Stimulated activated CD4-positive, alpha-beta T cell treated with anti-CD3 and anti-CD28 coated beads, TNF-alpha, amount 100 ng/mL, for 4 hours (primary cell): ENCODE data around the gene TENM4.
"Not testable (repeated sequence)": the region's sequence is repeated elsewhere in the genome, so short reads cannot be mapped to it uniquely, and the experiment has no call there.

ENCODE experiments used
- DNase-seq, 3 experiments: peaks; one replicate each; pipeline ENCODE4 v3.0.0-alpha.2; 2020; ENCODE audit warnings: low read depth in 3 of 3

Gene TENM4

DNA sequence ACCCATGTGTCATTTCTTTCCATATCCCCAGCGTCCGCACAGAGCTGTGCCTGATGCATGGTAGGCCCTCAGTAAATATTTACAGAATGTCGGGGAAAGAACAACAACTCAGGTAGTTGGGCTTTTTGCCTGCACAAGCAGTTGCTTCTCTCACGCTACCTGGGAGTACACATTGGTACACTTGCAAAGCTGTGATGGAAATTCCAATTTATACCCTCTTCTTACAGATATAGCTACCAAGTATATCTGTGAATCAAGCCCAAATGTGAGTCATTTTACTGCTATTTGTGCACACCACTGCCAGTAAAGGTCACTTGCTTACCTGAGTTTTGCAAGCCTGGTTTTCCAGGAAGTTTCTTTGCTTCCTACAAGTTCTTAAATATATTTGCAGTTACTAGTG is 533.2 kb downstream of the TENM4 start:
- no peak for DNase-seq

- no peak for DNase-seq
These were observed 534.3 kb downstream of the TENM4 start for GRCh38 chr11:78906566-78906965.

DNA sequence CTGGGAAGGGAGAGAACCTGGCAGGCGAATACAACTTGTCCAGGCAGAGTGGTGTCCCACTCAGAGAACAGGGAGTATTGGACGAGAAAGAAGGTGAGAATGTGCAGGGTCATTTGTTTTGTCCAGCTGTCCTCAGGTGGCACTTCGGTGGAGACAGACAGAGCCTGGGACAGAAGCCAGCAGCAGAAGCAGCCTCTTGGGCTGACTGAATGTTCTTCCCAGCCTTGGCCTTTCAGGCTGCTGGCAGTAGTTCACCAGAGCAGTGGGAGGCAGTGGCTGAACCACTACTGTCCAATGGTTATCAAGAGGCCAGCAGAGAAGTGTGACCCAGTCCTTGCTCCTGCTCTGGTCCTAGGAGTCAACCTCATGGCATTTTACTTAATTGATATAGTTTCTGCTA is 535.1 kb downstream of the TENM4 start:
- DNase-seq, result no peak

DNA sequence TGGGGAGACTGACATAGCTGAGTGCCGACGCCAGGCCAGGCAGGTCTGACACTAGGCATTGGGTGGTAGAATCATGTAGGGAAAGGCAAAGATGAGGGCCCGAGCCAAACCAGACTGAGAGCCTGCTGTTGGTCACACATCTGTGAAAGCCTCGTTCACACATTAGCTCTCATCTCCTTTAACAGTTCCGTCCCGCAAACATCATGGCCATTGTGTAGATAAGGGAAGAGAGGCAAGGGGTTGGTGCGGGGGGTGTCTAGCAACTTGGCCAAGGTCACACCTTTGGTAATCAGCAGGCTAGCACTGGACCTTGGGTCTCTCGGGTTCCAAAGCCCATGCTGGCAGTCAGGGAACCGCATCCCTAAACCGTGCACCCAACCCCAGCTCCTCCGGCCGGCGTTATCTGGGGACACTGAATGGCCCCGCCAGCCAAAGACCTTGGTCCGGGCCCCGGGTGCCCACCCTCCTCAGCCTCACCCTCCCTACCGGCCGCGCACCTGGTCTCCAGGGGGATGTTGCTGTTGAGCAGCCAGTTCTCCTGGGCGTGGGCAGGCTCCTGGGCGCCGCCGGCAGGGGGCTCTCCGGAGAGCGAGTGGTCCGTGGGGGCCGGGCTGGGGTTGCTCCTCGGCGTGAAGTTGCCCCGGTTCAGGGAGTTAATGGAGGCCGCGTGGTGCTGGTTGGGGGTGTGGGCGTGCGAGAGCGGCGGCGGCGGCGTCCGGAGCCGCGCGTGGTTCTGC is 537.9 kb downstream of the TENM4 start:
- DNase-seq, result no peak

GRCh38 chr11:78901831-78902230 is 539.0 kb downstream of the TENM4 start:
- no peak for DNase-seq

GRCh38 chr11:78898266-78898775 is 542.5 kb downstream of the TENM4 start:
- no peak for DNase-seq

GRCh38 chr11:78893996-78894395 is 546.8 kb downstream of the TENM4 start:
- no peak for DNase-seq

- DNase-seq, result no peak
These were observed 551.1 kb downstream of the TENM4 start for GRCh38 chr11:78889698-78890097.

DNA sequence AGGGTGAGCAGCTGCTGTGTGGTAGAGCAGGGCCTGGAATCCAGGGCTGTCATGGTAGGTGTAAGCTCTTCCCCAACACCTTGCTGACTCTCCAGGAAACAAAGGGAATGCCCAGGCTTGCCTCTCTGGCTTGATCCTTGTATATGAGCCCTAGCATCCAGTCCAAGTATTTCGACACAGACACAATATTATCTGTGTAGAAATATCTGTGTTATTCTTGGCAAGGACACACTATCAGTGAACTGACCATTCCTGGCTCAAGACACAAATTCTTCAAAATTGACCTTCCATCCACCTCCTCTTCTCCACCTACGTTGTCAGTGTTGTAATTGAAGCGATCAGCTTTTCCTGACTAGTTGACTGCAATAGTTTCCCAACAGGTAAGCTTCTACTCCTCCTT is 554.2 kb downstream of the TENM4 start:
- no peak for DNase-seq

- no peak for DNase-seq
These were observed 556.1 kb downstream of the TENM4 start for GRCh38 chr11:78884761-78885160.

- DNase-seq, result no peak
These were observed 557.3 kb downstream of the TENM4 start for GRCh38 chr11:78883506-78883905.

DNA sequence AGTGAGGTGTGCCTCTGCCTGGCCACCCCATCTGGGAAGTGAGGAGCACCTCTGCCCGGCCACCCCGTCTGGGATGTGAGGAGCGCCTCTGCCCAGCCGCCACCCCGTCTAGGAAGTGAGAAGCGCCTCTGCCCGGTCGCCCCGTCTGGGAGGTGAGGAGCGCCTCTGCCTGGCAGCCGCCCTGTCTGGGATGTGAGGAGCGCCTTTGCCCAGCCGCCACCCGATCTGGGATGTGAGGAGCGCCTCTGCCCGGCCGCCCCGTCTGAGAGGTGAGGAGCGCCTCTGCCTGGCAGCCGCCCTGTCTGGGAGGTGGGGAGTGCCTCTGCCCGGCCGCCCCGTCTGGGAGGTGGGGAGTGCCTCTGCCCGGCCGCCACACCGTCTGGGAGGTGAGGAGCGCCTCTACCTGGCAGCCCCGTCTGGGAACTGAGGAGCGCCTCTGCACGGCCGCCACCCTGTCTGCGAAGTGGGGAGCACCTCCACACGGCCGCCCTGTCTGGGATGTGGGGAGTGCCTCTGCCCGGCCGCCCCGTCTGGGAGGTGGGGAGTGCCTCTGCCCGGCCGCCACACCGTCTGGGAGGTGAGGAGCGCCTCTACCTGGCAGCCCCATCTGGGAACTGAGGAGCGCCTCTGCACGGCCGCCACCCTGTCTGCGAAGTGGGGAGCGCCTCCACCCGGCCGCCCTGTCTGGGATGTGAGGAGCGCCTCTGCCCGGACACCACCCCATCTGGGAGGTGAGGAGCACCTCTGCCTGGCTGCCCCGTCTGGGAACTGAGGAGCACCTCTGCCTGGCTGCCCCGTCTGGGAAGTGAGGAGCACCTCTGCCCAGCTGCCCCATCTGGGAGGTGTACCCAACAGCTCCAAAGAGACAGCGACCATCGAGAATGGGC is 561.5 kb downstream of the TENM4 start:
- DNase-seq, result not testable (repeated sequence)

- DNase-seq, result no peak
These were observed 562.2 kb downstream of the TENM4 start for GRCh38 chr11:78878631-78879030.

DNA sequence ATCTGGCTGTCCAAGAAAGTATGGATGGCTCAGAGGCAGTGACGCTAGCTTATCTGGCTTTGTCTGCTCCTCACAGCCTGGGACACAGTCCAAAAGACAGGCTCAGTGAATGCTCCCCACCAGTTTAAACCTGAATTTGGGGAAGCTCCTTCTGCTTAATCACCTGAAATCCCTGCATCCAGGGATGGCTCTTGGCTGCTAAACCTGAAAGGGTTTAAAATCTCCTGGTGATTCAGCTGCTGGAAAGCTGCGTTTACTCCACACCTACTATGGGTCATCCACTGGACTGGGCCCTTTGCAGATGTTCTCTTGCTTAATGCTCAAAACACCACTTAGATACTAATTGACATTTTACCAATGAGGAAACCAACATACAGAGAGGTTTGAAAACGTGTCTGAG is 564.2 kb downstream of the TENM4 start:
- no peak for DNase-seq

- no peak for DNase-seq
These were observed 570.2 kb downstream of the TENM4 start for GRCh38 chr11:78870655-78871054.

DNA sequence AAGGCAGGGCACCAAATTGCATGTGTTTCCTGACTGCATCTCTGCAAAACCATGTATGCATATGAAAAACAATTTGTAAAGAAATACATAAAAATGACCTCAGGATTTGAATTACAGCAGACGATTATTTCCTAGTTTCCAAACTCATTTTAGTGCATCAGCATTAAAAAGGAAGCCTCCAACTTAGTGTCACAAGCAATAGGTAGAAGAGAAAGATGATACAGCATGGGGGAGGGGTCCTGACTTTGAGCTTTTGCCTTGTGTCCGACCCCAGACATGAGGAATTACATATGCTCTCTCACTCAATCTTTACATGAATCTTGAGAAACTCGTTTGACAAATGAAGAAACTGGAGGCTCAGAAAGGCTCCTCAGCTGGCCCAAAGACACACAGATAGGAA is 571.5 kb downstream of the TENM4 start:
- DNase-seq, result no peak

- DNase-seq, result no peak
These were observed 572.3 kb downstream of the TENM4 start for GRCh38 chr11:78868563-78868962.

- no peak for DNase-seq
These were observed 580.0 kb downstream of the TENM4 start for GRCh38 chr11:78860720-78861422.

DNA sequence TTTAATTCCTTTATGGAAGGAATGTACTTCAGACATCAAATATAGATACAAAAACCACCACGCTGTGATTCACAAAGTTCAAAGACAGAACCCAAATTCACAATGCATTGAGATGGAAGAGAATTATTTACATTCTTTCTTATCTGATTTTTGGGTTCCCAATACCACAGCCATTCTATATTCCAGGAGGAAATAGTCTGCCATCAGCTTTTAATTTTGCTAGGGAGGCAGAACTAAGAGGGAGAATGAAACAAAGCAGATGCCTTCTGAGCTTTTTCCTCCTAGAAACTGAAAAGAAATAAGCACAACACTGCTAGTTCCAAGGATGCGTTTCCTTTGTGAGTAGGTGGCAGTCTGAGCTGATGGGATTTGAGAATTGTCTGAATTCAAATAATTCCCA is 583.1 kb downstream of the TENM4 start:
- no peak for DNase-seq

- no peak for DNase-seq
These were observed 584.6 kb downstream of the TENM4 start for GRCh38 chr11:78856211-78856610.

- DNase-seq, result no peak
These were observed 585.7 kb downstream of the TENM4 start for GRCh38 chr11:78855116-78855515.

DNA sequence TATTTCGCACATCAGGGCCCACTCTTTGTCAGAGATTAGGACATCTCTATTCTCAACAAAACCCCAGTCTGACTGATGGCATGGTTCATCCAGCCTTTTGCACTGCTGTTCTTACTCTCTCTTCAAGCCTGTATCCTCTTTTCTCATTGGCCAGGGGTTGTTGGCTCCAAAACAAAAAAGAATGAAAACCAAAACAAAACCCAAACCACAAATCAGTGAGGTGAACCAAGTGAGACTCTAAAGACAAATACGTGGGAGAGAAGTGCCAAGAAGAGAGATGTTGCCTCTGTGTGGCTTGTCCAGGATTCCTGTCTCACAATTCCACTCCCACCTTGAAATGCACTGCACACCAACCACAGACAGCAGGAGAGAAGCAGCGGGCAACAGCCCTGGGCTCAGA is 587.3 kb downstream of the TENM4 start:
- no peak for DNase-seq
